Measurements from ENCODE around the gene GRK3. TPM values are rescaled to one million over a fixed set of nuclear protein-coding genes. Genes with fewer than 3 reads are reported as not detected.

GRK3 gene
- total and polyA plus RNA-seq, 2 of the 4 experiments (the other 2 are of a cell fraction) = 0.58 to 1.6 TPM

- H3K27me3 ChIP-seq (ENCODE audit: control insufficient read depth, insufficient read depth, low read length) = no peaks in the 10 kb centered on the region
Observed at GRCh38 chr22:25736378-25737011, 172.0 kb downstream of the GRK3 start.

More at GRCh38 chr22:25736378-25737011, 172.0 kb downstream of the GRK3 start:
- no peak overlapping the region for H3K4me2 ChIP-seq (ENCODE audit: low read depth, low read length)
- no peak overlapping the region for H2AK5ac ChIP-seq (ENCODE audit: low read depth, low read length)
- no peaks in the 10 kb centered on the region for H4K20me1 ChIP-seq (ENCODE audit: insufficient read depth, low read length)
- H4K8ac ChIP-seq (ENCODE audit: low read depth in 2 of 2, low read length in 2 of 2) = no peak overlapping the region
- no peak overlapping the region for H2BK5ac ChIP-seq (ENCODE audit: low read depth, low read length, poor library complexity, severe bottlenecking)
- no peak overlapping the region for H3K56ac ChIP-seq (ENCODE audit: extremely low read depth, insufficient read depth, low read length)
- H3K79me1 ChIP-seq (ENCODE audit: low read depth in 1 of 2, low read length in 2 of 2) = no peaks in the 10 kb centered on the region
- intact Hi-C loops (cut with micrococcal nuclease) (no loop called here), in situ Hi-C loops (cut with MboI; ENCODE audit: low sequenced_read_pairs) (no loop called here), dilution Hi-C loops (cut with HindIII; ENCODE audit: low sequenced_read_pairs, unreplicated experiment) (no loop called here)
- no peak overlapping the region for H2BK120ac ChIP-seq (ENCODE audit: low read depth, low read length)
- H2AK9ac ChIP-seq (replicated peaks; ENCODE audit: low read depth, low read length, poor library complexity) = no peak overlapping the region
- POLR2A ChIA-PET (ENCODE audit: unreplicated experiment) = interaction anchor here (0.6 kb wide), 1 partner anchor 295 kb away, joined by 18 read pairs; no protein-coding TSS in a partner anchor
- TF ChIP-seq, protein P1, sequence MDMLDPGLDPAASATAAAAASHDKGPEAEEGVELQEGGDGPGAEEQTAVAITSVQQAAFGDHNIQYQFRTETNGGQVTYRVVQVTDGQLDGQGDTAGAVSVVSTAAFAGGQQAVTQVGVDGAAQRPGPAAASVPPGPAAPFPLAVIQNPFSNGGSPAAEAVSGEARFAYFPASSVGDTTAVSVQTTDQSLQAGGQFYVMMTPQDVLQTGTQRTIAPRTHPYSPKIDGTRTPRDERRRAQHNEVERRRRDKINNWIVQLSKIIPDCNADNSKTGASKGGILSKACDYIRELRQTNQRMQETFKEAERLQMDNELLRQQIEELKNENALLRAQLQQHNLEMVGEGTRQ (IDR thresholded peaks at IDR 0.05; ENCODE audit: low read depth, low read length) = no peak
- TF ChIP-seq MAFK (IDR thresholded peaks at IDR 0.05; ENCODE audit: low read depth, low read length) (no peak), CHD1 (IDR thresholded peaks at IDR 0.05; ENCODE audit: low read depth, low read length) (no peak), SMC3 (IDR thresholded peaks at IDR 0.05; ENCODE audit: low read depth, low read length) (no peak), CTCF (conservative IDR thresholded peaks at IDR 0.05; ENCODE audit: low read depth, low read length) (no peak), RCOR1 (IDR thresholded peaks at IDR 0.05; ENCODE audit: insufficient replicate concordance, low read length) (no peak), MXI1 (IDR thresholded peaks at IDR 0.05; ENCODE audit: borderline replicate concordance, low read depth, low read length) (no peak), MAZ (IDR thresholded peaks at IDR 0.05; ENCODE audit: borderline replicate concordance, low read depth, low read length) (no peak), FOS (IDR thresholded peaks at IDR 0.05; ENCODE audit: low read depth, low read length) (no peak), RFX5 (IDR thresholded peaks at IDR 0.05; ENCODE audit: low read depth, low read length) (no peak), CEBPB (IDR thresholded peaks at IDR 0.05; ENCODE audit: low read depth, low read length) (no peak), NFE2L2 (IDR thresholded peaks at IDR 0.05; ENCODE audit: low read depth, low read length) (no peak)
- TF ChIP-seq, protein P2, sequence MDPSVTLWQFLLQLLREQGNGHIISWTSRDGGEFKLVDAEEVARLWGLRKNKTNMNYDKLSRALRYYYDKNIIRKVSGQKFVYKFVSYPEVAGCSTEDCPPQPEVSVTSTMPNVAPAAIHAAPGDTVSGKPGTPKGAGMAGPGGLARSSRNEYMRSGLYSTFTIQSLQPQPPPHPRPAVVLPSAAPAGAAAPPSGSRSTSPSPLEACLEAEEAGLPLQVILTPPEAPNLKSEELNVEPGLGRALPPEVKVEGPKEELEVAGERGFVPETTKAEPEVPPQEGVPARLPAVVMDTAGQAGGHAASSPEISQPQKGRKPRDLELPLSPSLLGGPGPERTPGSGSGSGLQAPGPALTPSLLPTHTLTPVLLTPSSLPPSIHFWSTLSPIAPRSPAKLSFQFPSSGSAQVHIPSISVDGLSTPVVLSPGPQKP (IDR thresholded peaks at IDR 0.05; ENCODE audit: borderline replicate concordance, low read depth, low read length) = no peak
- no peak overlapping the region for H2BK20ac ChIP-seq (ENCODE audit: low read depth, low read length)
- no peak overlapping the region for H2BK15ac ChIP-seq (ENCODE audit: low read depth, low read length)
- BruUV-seq (replicated peaks) = no TSS peak
- H2AFZ ChIP-seq (replicated peaks; ENCODE audit: low read length, poor library complexity) = no peak overlapping the region
- no peaks in the 10 kb centered on the region for H3K9me1 ChIP-seq (ENCODE audit: insufficient read depth, low read length)
- H3K23ac ChIP-seq (ENCODE audit: low read depth, low read length) = no peak overlapping the region
- H3K14ac ChIP-seq (replicated peaks; ENCODE audit: low read depth, low read length) = no peak overlapping the region
- H4K5ac ChIP-seq (ENCODE audit: low read depth, low read length) = no peak overlapping the region
- no peak overlapping the region for H3K4me3 ChIP-seq (ENCODE audit: insufficient read depth, low read depth, low read length)
- no peak for ATAC-seq (ENCODE audit: low read depth)
- H3K9ac ChIP-seq (ENCODE audit: low read depth, low read length) = no peak overlapping the region
- H3K4ac ChIP-seq (ENCODE audit: low read depth, low read length) = no peak overlapping the region
- no peaks in the 10 kb centered on the region for H3K4me1 ChIP-seq (ENCODE audit: control insufficient read depth, insufficient read depth, low read length)
- CTCF ChIA-PET = no interaction called here
- H4K91ac ChIP-seq (ENCODE audit: insufficient read depth, low read depth, low read length) = no peak overlapping the region
- no CpG with 5 or more reads among the region's 9 CpGs for WGBS, 2 experiments (ENCODE audit: extremely low coverage in 2 of 2, insufficient read length in 1 of 2)
- H3K27ac ChIP-seq (ENCODE audit: insufficient read depth, low read length) = no peak overlapping the region
- no peak for DNase-seq
- H3K9me3 ChIP-seq (ENCODE audit: control insufficient read depth, insufficient read depth, low read length) = no peaks in the 10 kb centered on the region; the same call in 1 of the 2 replicates
- H3K36me3 ChIP-seq (ENCODE audit: control insufficient read depth, insufficient read depth, low read length) = no peaks in the 10 kb centered on the region
- H3K18ac ChIP-seq (ENCODE audit: low read depth, low read length) = no peak overlapping the region

Data from IMR-90 (cell line).